H1 (cell line): ENCODE measurements around the gene DHDDS. TPM values are rescaled to one million over a fixed set of nuclear protein-coding genes. Genes with fewer than 3 reads are reported as not detected.

Source experiments
- EP300 ChIP-seq, 2 experiments: IDR thresholded peaks; 1 replicate in 1 of 2; 2 replicates in 1 of 2; pipeline ENCODE4 v1.6.1; 2011 to 2012; ENCODE audit warnings: low read depth in 2 of 2, low read length in 2 of 2, mild to moderate bottlenecking in 2 of 2, borderline replicate concordance in 1 of 2, inconsistent platforms in 1 of 2, moderate library complexity in 1 of 2
- polyA plus RNA-seq, 7 experiments: library from polyadenylated mRNA; depleted of rRNA in 3 of 7; stranded (reverse) in 5 of 7; unstranded in 2 of 7; fragments of >200 nt in 5 of 7; fragments of 200-250 nt in 2 of 7; gene quantifications; 1 replicate in 5 of 7; 2 replicates in 1 of 7; 4 replicates in 1 of 7; pipeline versions ENCODE4 v1.2.1 to v1.2.3, GENCODE V29; 2011 to 2013; ENCODE audit warnings: missing spikeins in 2 of 7, mixed read lengths in 2 of 7
- total RNA-seq: library from RNA; stranded (reverse); fragmentation: NEBNext Ultra II Directional; extraction: Animal tissue kit (Norgen Biotek cat#: 25700); gene quantifications from 2 replicates; pipeline ENCODE4 v1.2.1, GENCODE V29; 2021

Gene DHDDS
- total and polyA plus RNA-seq, 2 of the 8 experiments (the other 6 are each of a cell fraction or from before 2014, with no cell fraction given), result 28.3 to 44.6 TPM

- TF ChIP-seq EP300 (IDR thresholded peaks at IDR 0.05; ENCODE audit: borderline replicate concordance in 1 of 2, low read depth in 2 of 2, low read length in 2 of 2), result peak in 1 of 2 experiments; percentile 90; a peak in 2 of 3 replicates
Measured at GRCh38 chr1:26431979-26432695, at the start of gene DHDDS (continued).
